Measurements from ENCODE around the gene LCE2C. TPM values are rescaled to one million over a fixed set of nuclear protein-coding genes. Genes with fewer than 3 reads are reported as not detected.
"Not testable (repeated sequence)": the region's sequence is repeated elsewhere in the genome, so short reads cannot be mapped to it uniquely, and the experiment has no call there.

The LCE2C gene
- polyA plus RNA-seq, 6 donors from 2014 or later, result not detected

DNA sequence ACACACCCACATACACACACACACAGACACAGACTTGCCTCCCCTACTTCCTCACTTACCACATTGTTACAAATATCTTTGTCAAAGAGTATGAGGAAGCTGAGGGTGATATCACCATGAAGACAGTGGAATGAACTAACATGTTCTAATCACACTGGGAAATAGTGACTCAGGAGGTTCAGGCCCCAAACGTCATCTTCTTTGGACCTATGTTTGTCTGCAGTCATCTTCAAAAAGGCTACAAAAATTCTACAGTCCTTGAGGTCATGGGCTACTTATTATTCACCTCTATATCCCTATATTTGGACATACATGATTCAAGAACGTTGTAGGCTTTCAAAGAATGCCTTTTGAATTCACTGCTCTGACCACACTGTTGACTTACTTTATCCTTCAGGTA, 2.1 kb upstream of the LCE2C start:
- Mint-ChIP-seq H3K36me3 (no peaks in the 10 kb centered on the region), H3K27ac (no peak overlapping the region), H3K27me3 (peaks cover 23 to 56% (median 30%) of the 10 kb centered on the region in 3 donors), H3K4me1 (no peaks in the 10 kb centered on the region), H3K4me3 (no peak overlapping the region), H3K9me3 (no peaks in the 10 kb centered on the region)
- no peak for DNase-seq
- no peak for ATAC-seq (ENCODE audit: low read depth in 2 of 2)

DNA sequence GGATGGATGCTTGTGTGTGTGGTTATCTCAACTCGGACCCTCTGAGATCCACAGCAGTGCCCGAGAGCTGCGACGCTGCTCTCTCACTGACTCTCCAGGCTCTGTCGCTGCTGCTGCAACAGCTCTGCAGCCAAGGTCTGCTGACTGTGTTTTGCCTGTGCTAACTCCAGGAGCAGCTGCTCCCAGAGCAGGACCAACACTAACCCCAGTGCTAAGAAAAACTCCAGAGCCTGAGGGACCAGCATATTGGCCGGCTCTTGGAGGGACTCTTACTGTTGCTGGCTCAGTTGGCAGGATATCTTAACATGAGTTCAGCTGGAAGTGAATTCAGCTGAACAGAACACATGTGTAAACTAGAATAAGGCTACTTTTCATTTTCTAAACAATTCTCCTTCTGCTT, 4.4 kb downstream of the LCE2C start:
- H3K4me3 Mint-ChIP-seq, result no peak overlapping the region
- no peak for ATAC-seq (ENCODE audit: low read depth in 2 of 2)
- H3K9me3 Mint-ChIP-seq, result no peaks in the 10 kb centered on the region
- no peak overlapping the region for H3K27ac Mint-ChIP-seq
- no peaks in the 10 kb centered on the region for H3K4me1 Mint-ChIP-seq
- H3K36me3 Mint-ChIP-seq, result no peaks in the 10 kb centered on the region
- H3K27me3 Mint-ChIP-seq, result peaks cover 34 to 54% (median 51%) of the 10 kb centered on the region in 3 donors
- no peak for DNase-seq

DNA sequence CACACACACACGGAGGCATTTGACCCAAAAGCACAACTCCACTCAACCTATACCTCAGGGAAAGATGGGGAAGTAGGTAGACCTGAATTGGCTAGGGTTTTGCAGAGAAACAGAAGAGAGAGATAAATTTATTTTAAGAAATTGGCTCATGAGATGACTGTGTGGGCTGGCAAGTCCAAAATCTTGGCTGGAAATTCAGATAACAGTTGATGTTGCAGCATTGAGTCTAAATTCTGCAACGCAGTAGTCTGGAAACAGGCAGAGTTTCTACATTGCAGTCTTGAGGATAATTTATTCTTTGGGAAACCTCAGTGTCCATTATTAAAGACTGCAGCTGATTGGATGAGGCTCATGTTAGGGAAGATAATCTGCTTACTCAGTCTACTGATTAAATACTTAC, 6.5 kb downstream of the LCE2C start:
- no peaks in the 10 kb centered on the region for H3K9me3 Mint-ChIP-seq
- H3K4me3 Mint-ChIP-seq, result no peak overlapping the region
- DNase-seq, result no peak
- no peaks in the 10 kb centered on the region for H3K36me3 Mint-ChIP-seq
- ATAC-seq (ENCODE audit: low read depth in 2 of 2), result no peak
- H3K27me3 Mint-ChIP-seq, result peaks cover 34 to 46% (median 41%) of the 10 kb centered on the region in 3 donors
- no peaks in the 10 kb centered on the region for H3K4me1 Mint-ChIP-seq
- peak overlapping the region in 1 of 6 donors; percentile 73 for H3K27ac Mint-ChIP-seq

DNA sequence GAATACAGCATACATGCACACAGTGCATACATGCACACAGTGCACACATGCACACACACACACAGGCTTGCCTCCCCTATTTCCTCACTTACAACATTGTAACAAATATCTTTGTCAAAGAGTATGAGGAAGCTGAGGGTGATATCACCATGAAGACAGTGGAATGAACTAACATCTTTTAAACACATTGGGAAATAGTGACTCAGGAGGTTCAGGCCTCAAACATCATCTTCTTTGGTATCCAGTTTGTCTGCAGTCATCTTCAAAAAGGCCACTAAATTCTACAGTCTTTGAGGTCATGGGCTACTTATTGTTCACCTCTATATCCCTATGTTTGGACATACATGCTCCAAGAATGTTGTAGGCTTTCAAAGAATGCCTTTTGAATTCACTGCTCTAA, 8.8 kb downstream of the LCE2C start:
- ATAC-seq (ENCODE audit: low read depth in 2 of 2), result no peak
- Mint-ChIP-seq H3K27ac (no peak overlapping the region), H3K36me3 (no peaks in the 10 kb centered on the region), H3K4me3 (no peak overlapping the region), H3K27me3 (peaks cover 21 to 36% (median 33%) of the 10 kb centered on the region in 3 donors), H3K4me1 (no peaks in the 10 kb centered on the region), H3K9me3 (no peaks in the 10 kb centered on the region)
- no peak for DNase-seq

DNA sequence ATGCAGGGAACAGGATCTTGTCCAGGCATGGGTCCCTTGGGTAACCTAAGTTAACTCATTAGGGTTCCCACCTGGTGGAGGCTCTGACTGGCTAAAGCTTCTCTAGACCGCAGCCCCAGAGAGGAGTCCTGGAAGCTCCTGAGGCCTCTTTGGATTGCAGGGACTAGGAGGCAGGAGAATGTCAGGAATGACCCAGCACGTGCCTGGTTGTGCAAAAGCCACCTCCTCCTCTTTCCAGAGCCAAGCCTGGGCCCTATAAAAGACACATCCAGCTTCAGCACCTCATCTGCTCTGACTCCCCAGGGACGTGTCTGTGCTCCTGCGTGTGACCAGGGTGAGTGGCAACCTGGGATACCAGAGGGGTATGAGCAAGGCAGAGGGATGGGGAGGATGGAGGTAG, 10.7 kb downstream of the LCE2C start, which contains the start of gene LCE2B:
LCE2B (plus strand) TSS at position 301 of the 400 bp plus-strand sequence. CDS start 721 bp downstream, outside the sequence.
- H3K27ac Mint-ChIP-seq; DNase-seq; ATAC-seq (ENCODE audit: low read depth in 2 of 2); H3K9me3 Mint-ChIP-seq; H3K4me3 Mint-ChIP-seq; H3K36me3 Mint-ChIP-seq; H3K4me1 Mint-ChIP-seq: not testable (repeated sequence)
- peaks cover 12 to 45% (median 14%) of the 10 kb centered on the region in 3 donors for H3K27me3 Mint-ChIP-seq

DNA sequence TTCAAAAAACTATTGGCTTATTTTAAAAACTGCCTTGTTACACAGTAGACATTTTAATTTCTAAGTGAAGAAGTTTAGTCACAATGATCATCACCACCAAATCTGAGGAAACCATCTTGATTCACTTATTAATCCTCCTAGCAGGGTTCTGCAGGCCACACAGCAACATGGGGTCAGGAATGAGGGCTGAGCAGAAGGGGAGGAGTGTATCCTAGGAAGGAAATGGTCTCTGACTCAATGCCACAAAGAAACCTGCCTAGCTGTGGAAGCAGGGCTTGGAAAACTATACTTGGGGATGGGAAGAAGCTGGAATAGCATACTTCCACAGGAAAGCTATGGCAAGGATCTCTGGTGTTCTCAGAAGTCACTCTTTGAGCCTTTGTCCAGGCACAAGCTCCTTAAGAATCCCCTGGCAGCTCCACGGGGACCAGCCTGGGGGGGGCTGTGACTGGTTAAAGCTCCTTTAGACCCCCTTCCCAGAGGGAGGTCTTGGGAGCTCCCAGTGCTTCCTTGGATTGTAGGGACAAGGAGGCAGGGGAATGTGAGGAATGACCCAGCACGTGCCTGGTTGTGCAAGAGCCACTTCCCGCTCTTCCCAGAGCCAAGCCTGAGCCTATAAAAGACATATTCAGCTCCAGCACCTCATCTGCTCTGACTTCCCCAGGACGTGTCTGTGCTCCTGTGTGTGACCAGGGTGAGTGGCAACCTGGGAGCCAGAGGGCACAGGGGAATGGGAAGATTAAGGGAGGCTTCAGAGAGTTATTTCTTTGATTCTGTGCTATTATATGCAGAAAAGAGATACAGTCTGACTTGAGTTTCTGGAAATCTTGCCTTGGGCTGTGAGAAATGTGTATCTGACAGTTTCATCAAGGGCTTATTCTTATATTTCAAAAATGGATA, 22.9 kb downstream of the LCE2C start, which contains the start of gene LCE2A:
LCE2A (plus strand) TSS at position 645 of the 900 bp plus-strand sequence. CDS start 557 bp downstream, outside the sequence.
- H3K36me3 Mint-ChIP-seq, result no peaks in the 10 kb centered on the region
- no peaks in the 10 kb centered on the region for H3K4me1 Mint-ChIP-seq
- no peak for ATAC-seq (ENCODE audit: low read depth in 2 of 2)
- peaks cover 8 to 19% (median 12%) of the 10 kb centered on the region in 3 donors for H3K27me3 Mint-ChIP-seq
- H3K9me3 Mint-ChIP-seq, result peaks cover 0 to 11% (median 4%) of the 10 kb centered on the region in 7 donors
- no peak for DNase-seq
- no peak within 1 kb of the TSS for H3K4me3 Mint-ChIP-seq
- no peak within 1 kb of the TSS for H3K27ac Mint-ChIP-seq

DNA sequence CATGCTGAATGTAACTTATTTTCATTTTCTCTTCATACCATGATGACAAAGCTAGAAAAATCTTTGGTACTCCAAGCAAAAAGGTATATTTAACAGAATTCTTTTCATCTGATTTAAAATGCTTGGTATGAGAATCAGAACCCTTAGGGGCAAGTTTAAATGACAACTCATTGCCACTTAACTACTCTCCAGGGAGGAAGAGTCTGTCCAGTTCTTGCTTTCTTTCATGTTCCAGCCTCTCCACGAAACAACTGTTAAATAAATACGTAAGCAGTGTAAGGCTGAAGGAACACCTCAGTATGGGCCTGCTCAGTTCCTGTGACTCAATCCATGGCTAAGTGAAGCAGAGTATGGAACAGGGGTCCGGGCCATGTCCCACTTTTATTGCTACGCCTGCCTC, 24.7 kb downstream of the LCE2C start:
- DNase-seq (no peak), ATAC-seq (ENCODE audit: low read depth in 2 of 2) (no peak)
- Mint-ChIP-seq H3K9me3 (peaks cover 0 to 6% (median 4%) of the 10 kb centered on the region in 7 donors), H3K36me3 (no peaks in the 10 kb centered on the region), H3K27me3 (peaks cover 8 to 15% (median 13%) of the 10 kb centered on the region in 3 donors), H3K4me3 (no peak overlapping the region), H3K27ac (no peak overlapping the region), H3K4me1 (no peaks in the 10 kb centered on the region)

DNA sequence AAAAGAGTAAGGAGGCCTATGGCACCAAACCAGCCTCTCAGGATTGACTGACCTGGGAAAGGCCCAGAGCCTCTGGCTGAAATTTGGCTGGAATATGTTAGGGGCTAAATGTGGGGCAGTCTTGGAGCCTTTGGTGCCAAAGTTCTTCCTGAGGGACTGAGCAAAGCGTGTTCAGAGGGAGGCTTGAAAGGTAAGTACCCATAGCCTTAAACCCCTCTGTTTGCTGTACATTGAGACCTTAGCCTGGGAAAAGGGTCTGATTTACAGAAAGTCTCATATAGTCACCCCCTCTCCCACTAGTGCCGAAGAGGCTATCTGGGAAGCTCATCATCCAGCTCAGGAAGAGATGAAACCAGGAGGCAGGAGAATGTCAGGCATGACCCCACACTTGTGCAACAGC, 32.8 kb downstream of the LCE2C start, which contains the start of gene LCE4A:
LCE4A (plus strand) TSS at position 301 of the 400 bp plus-strand sequence. CDS start 916 bp downstream, outside the sequence.
- H3K4me3 Mint-ChIP-seq, result peak within 1 kb of the TSS in 1 of 8 donors; percentile 29
- H3K36me3 Mint-ChIP-seq, result no peaks in the 10 kb centered on the region
- ATAC-seq (ENCODE audit: low read depth in 2 of 2) (no peak), DNase-seq (no peak)
- H3K27me3 Mint-ChIP-seq, result peaks cover 31 to 43% (median 35%) of the 10 kb centered on the region in 3 donors
- peaks cover 0 to 12% (median 0%) of the 10 kb centered on the region in 7 donors for H3K9me3 Mint-ChIP-seq
- no peaks in the 10 kb centered on the region for H3K4me1 Mint-ChIP-seq
- H3K27ac Mint-ChIP-seq, result peak within 1 kb of the TSS in 1 of 6 donors; percentile 4

DNA sequence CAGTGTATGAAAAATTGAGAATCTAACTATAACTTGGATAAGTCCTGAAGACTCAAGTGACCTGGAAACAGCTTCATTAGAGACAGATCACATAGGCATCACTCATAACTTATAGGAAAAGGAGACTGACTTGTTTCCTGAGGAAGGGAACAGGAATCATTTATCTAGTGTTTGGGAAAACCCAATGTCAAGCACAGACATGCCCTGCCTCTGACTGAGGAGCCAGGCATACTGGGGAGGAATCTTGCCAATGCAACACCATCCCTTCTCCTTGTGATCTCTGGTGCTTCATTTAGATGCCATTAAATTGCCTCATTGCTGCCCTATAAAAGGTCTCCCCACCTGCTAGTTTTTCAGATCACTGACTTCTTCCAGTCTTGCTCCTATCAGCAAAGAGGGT, 43.2 kb downstream of the LCE2C start:
- H3K36me3 Mint-ChIP-seq, result no peaks in the 10 kb centered on the region
- H3K4me1 Mint-ChIP-seq, result no peaks in the 10 kb centered on the region
- no peak for ATAC-seq (ENCODE audit: low read depth in 2 of 2)

DNA sequence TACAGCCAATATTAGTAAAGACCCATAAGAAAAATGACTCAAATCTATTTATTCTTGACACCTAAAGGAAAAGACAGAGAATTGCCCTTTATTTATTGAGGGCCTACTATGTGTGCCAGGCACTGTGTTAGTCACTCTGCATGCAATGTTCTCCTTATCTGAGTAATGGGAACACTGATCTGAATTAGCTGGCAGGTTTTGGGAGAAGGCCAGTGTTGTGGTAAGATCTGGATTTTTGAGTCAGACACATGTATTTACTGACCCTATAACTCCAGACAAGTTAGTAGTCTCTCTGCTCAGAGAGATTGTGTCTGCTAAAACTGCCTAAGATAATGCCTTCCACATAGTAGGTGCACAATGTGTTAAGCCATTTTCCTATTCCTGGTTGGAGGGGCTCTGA, 50.2 kb downstream of the LCE2C start:
- DNase-seq (no peak), ATAC-seq (ENCODE audit: low read depth in 2 of 2) (no peak)
- no peaks in the 10 kb centered on the region for H3K36me3 Mint-ChIP-seq
- peaks cover 0 to 11% (median 10%) of the 10 kb centered on the region in 3 donors for H3K27me3 Mint-ChIP-seq
- H3K4me1 Mint-ChIP-seq, result no peaks in the 10 kb centered on the region
- no peaks in the 10 kb centered on the region for H3K9me3 Mint-ChIP-seq
- H3K4me3 Mint-ChIP-seq, result no peak overlapping the region
- H3K27ac Mint-ChIP-seq, result no peak overlapping the region

More for the DNA sequence above, 43.2 kb downstream of the LCE2C start:
- peaks cover 4 to 37% (median 10%) of the 10 kb centered on the region in 3 donors for H3K27me3 Mint-ChIP-seq
- DNase-seq, result no peak
- peaks cover 0 to 23% (median 11%) of the 10 kb centered on the region in 7 donors for H3K9me3 Mint-ChIP-seq
- H3K4me3 Mint-ChIP-seq, result no peak overlapping the region
- no peak overlapping the region for H3K27ac Mint-ChIP-seq

Other genes with a start within 250 kb of the LCE2C start
- not detected for gene LCE5A, start 164.5 kb upstream of the LCE2C start, polyA plus RNA-seq (ENCODE audit: low read depth in 6 of 6)
- gene CRCT1, start 160.8 kb upstream of the LCE2C start, polyA plus RNA-seq (ENCODE audit: low read depth in 6 of 6), result not detected
- gene LCE3E, start 108.5 kb upstream of the LCE2C start, polyA plus RNA-seq (ENCODE audit: low read depth in 6 of 6), result not detected
- not detected for gene LCE3D, start 94.8 kb upstream of the LCE2C start, polyA plus RNA-seq (ENCODE audit: low read depth in 6 of 6)
- not detected for gene LCE3C, start 75.0 kb upstream of the LCE2C start, polyA plus RNA-seq (ENCODE audit: low read depth in 6 of 6)
- not detected for gene LCE3B, start 61.5 kb upstream of the LCE2C start, polyA plus RNA-seq (ENCODE audit: low read depth in 6 of 6)
- gene LCE3A, start 52.2 kb upstream of the LCE2C start, polyA plus RNA-seq (ENCODE audit: low read depth in 6 of 6), result not detected
- not detected for gene LCE2D, start 11.9 kb upstream of the LCE2C start, polyA plus RNA-seq (ENCODE audit: low read depth in 6 of 6)
- not detected for gene LCE2B, start 10.8 kb downstream of the LCE2C start, polyA plus RNA-seq (ENCODE audit: low read depth in 6 of 6)
- not detected for gene LCE2A, start 23.1 kb downstream of the LCE2C start, polyA plus RNA-seq (ENCODE audit: low read depth in 6 of 6)
- gene LCE4A, start 32.9 kb downstream of the LCE2C start, polyA plus RNA-seq (ENCODE audit: low read depth in 6 of 6), result not detected
- not detected for gene KPRP, start 82.7 kb downstream of the LCE2C start, polyA plus RNA-seq (ENCODE audit: low read depth in 6 of 6)
- not detected for gene LCE1F, start 99.9 kb downstream of the LCE2C start, polyA plus RNA-seq (ENCODE audit: low read depth in 6 of 6)
- gene LCE1E, start 111.0 kb downstream of the LCE2C start, polyA plus RNA-seq (ENCODE audit: low read depth in 6 of 6), result not detected
- gene LCE1D, start 121.4 kb downstream of the LCE2C start, polyA plus RNA-seq (ENCODE audit: low read depth in 6 of 6), result not detected
- gene LCE1C, start 131.4 kb downstream of the LCE2C start, polyA plus RNA-seq (ENCODE audit: low read depth in 6 of 6), result not detected
- gene LCE1B, start 136.7 kb downstream of the LCE2C start, polyA plus RNA-seq (ENCODE audit: low read depth in 6 of 6), result not detected
- not detected for gene LCE1A, start 152.2 kb downstream of the LCE2C start, polyA plus RNA-seq (ENCODE audit: low read depth in 6 of 6)
- not detected for gene LCE6A, start 167.6 kb downstream of the LCE2C start, polyA plus RNA-seq (ENCODE audit: low read depth in 6 of 6)
- not detected for gene LCE7A, start 184.7 kb downstream of the LCE2C start, polyA plus RNA-seq (ENCODE audit: low read depth in 6 of 6)
- gene SMCP, start 203.0 kb downstream of the LCE2C start, polyA plus RNA-seq (ENCODE audit: low read depth in 6 of 6), result not detected
- not detected for gene IVL, start 233.3 kb downstream of the LCE2C start, polyA plus RNA-seq (ENCODE audit: low read depth in 6 of 6)

Measured in naive B cell (primary cell).